GM12891 (cell line): ENCODE measurements around the gene NHERF1.

Experiments
- POLR2A ChIP-seq: IDR thresholded peaks from 2 replicates; pipeline ENCODE4 v1.6.1; 2011; ENCODE audit warnings: low read depth, low read length, control low read depth
- POLR2AphosphoS5 ChIP-seq: IDR thresholded peaks from 2 replicates; pipeline ENCODE4 v1.6.1; 2011; ENCODE audit warnings: low read depth, low read length, control low read depth
- TAF1 ChIP-seq: IDR thresholded peaks from 2 replicates; pipeline ENCODE4 v1.6.1; 2011; ENCODE audit warnings: low read depth, low read length, control low read depth

DNA sequence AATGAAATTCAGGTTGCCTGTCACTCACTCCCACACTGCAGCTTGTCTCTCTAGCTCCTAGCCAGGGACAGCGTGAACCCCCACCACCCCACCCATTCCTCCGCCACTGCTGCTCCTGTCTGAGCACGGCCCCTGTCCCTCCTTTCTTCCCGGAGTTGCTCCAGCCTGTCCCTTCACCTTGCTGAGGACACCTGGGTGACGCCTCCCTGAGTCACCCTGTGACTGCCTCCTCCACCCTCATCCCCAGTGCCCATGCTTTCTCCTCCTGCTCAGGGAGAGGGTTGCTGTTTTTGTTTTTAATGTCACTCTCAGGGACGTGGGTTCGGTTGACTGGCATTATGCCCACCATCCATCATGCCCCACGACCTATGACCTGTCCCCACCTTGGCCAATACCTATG lies 53.5 kb downstream of the NHERF1 start:
- TF ChIP-seq POLR2A (no peak), POLR2AphosphoS5 (no peak), TAF1 (no peak)
